ENCODE results near the gene CLDN2. TPM values are rescaled to one million over a fixed set of nuclear protein-coding genes. Genes with fewer than 3 reads are reported as not detected.

The CLDN2 gene
- total and polyA plus RNA-seq, 2 donors: not detected

DNA sequence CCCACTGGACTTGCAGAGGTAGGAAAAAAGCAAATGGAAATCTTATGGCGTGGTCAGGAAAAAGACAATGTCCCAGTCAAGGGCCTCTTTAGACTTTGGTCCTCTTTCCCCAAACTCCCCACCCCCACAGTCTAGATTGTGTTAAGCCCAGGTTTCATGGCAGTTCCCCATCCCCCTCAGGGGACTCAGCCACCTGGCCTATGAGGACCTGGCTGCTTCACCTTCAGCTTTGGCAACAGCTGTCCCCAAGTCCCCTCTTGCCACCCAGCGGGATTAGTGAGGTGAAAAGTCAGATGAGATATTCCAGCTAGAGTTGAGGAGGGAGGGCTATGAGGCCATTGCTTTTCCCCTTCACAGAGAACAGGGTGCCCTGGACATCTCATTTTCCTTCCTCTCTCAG lies 17.5 kb upstream of the CLDN2 start:
- no peak for DNase-seq (ENCODE audit: extremely low spot score)
- H3K27ac ChIP-seq (ENCODE audit: low read depth): no peak overlapping the region
- no peak overlapping the region for H3K4me3 ChIP-seq (ENCODE audit: low read depth, low read length)
- H3K4me1 ChIP-seq (ENCODE audit: insufficient read depth): no peaks in the 10 kb centered on the region
- no peaks in the 10 kb centered on the region for H3K36me3 ChIP-seq (ENCODE audit: insufficient read depth)
- WGBS: 98% methylated on average over 2 of the region's 2 CpGs

DNA sequence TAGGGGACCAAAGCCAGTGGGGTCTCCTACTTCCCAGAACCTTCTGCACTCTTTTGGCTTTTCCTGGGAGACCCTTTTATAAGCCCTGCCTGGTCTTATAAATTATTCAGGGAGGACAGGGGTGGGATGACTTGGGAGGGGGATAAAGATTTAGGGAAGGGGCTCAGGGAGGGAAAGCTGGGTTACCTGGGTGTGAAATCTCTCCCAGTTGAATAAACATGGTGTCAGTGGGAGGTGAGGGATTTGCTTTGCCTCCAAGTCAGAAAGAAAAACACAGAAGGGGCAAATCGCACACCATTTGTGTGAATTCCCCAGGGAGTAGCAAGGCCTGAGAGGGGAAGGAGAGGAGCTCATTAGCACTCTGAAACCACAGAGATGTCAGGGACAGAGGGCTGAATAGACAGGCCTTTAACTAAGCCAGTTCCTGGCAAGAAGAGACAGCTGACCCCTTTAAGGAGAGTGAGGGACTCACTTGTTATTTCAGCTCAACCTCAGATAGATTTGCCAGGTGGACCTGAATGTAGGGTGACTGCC lies 16.8 kb upstream of the CLDN2 start, which contains the start of gene RIPPLY1:
TSS of gene RIPPLY1 (minus strand) at position 51 of the 534 bp plus-strand sequence. CDS start 54 bp downstream, outside the sequence.
- WGBS: 95% methylated on average over 1 of the region's 1 CpG
- Histone ChIP-seq H3K4me1 (ENCODE audit: insufficient read depth) (no peaks in the 10 kb centered on the region), H3K36me3 (ENCODE audit: insufficient read depth) (no peaks in the 10 kb centered on the region), H3K4me3 (ENCODE audit: low read depth, low read length) (no peak within 1 kb of the TSS), H3K27ac (ENCODE audit: low read depth) (no peak within 1 kb of the TSS)
- DNase-seq (ENCODE audit: extremely low spot score): no peak

- WGBS: 64% methylated on average over 5 of the region's 5 CpGs
- no peak for DNase-seq (ENCODE audit: extremely low spot score)
- no peaks in the 10 kb centered on the region for H3K4me1 ChIP-seq (ENCODE audit: insufficient read depth)
- no peak overlapping the region for H3K27ac ChIP-seq (ENCODE audit: low read depth)
- no peak overlapping the region for H3K4me3 ChIP-seq (ENCODE audit: low read depth, low read length)
- no peaks in the 10 kb centered on the region for H3K36me3 ChIP-seq (ENCODE audit: insufficient read depth)
These were observed 16.2 kb upstream of the CLDN2 start for GRCh38 chrX:106903856-106904528.

DNA sequence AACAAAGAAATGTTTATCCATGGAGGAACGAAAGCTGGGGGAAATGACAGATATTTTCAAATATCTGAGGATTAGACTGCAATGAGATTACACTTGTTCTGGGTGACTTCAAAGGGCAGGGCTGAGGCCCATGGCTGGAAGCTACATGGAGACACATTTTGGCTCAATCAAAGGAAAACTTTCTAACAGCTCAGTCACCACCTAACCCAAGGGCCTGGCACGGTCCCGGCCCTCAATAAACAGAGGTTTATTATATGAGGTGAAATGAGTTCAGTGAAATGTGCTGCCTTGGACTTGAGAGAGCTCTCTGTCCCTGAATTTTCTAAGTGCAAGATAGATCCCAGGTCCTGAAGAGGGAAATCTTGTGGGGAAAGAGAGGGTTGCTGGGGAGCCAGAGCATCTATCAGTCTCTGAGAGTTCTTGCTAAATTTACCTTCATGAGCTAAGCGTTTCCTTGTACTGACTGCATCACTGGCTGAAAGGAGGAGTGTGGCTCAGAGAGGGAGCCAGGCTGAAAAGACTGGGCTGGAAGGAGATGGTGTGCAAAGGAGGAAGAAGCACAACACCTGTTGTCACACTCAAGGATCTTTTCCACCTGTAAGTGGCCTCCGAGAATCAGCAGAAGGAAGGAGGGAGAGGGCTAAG lies 15.0 kb upstream of the CLDN2 start:
- H3K4me1 ChIP-seq (ENCODE audit: insufficient read depth): no peaks in the 10 kb centered on the region

DNA sequence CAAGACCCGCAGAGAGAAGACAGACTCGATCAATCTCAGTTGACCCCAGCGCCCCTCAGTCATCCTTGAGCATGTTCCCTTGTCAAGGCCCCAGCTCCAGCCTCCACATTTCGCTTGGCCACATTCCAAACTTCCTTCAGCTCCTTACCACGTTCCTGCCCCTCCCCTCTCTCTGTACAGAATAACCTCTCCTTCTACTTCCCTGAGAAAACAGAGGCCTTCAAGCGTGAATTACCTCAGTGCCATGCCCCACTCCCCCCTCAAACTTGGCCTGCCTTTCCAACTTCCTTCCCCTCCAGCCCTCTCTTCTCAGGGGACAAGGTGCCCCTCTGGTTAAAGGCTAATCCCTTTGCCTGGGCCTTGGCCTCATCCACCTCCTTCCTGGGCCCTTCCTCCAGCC lies 13.8 kb upstream of the CLDN2 start:
- Histone ChIP-seq H3K4me1 (ENCODE audit: insufficient read depth) (no peaks in the 10 kb centered on the region), H3K27ac (ENCODE audit: low read depth) (no peak overlapping the region), H3K4me3 (ENCODE audit: low read depth, low read length) (no peak overlapping the region), H3K36me3 (ENCODE audit: insufficient read depth) (no peaks in the 10 kb centered on the region)
- 56% methylated on average over 6 of the region's 6 CpGs for WGBS
- DNase-seq (ENCODE audit: extremely low spot score): peak; percentile 10

More for the DNA sequence above, 15.0 kb upstream of the CLDN2 start:
- DNase-seq (ENCODE audit: extremely low spot score): no peak
- H3K4me3 ChIP-seq (ENCODE audit: low read depth, low read length): no peak overlapping the region
- no peak overlapping the region for H3K27ac ChIP-seq (ENCODE audit: low read depth)
- WGBS: 43% methylated on average over 5 of the region's 5 CpGs
- H3K36me3 ChIP-seq (ENCODE audit: insufficient read depth): no peaks in the 10 kb centered on the region

DNA sequence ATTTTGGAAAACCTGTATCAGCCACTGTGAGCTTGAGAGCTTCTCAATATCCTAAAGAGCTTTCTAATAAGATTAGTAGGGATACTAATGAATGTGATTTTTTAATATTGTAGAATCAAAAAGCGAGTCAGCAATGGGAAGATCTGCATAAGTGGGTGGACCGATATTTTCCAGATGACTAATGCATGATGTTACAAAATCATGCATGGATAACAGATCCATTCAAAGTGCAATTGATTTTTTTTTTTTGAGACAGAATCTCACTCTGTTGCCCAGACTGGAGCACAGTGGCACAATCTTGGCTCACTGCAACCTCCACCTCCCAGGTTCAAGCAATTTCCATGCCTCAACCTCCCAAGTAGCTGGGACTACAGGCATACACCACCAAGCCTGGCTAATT lies 7.3 kb upstream of the CLDN2 start:
- DNase-seq (ENCODE audit: extremely low spot score): no peak
- Histone ChIP-seq H3K4me1 (ENCODE audit: insufficient read depth) (no peaks in the 10 kb centered on the region), H3K36me3 (ENCODE audit: insufficient read depth) (no peaks in the 10 kb centered on the region), H3K27ac (ENCODE audit: low read depth) (no peak overlapping the region), H3K4me3 (ENCODE audit: low read depth, low read length) (no peak overlapping the region)
- WGBS: 75% methylated on average over 2 of the region's 2 CpGs

GRCh38 chrX:106917830-106918500 lies 2.2 kb upstream of the CLDN2 start:
- no peaks in the 10 kb centered on the region for H3K36me3 ChIP-seq (ENCODE audit: insufficient read depth)
- DNase-seq (ENCODE audit: extremely low spot score): no peak
- WGBS: 61% methylated on average over 6 of the region's 6 CpGs
- H3K27ac ChIP-seq (ENCODE audit: low read depth): no peak overlapping the region
- H3K4me3 ChIP-seq (ENCODE audit: low read depth, low read length): no peak overlapping the region
- H3K4me1 ChIP-seq (ENCODE audit: insufficient read depth): no peaks in the 10 kb centered on the region

- DNase-seq (ENCODE audit: extremely low spot score): no peak
- Histone ChIP-seq H3K4me1 (ENCODE audit: insufficient read depth) (no peaks in the 10 kb centered on the region), H3K36me3 (ENCODE audit: insufficient read depth) (no peaks in the 10 kb centered on the region), H3K27ac (ENCODE audit: low read depth) (no peak overlapping the region), H3K4me3 (ENCODE audit: low read depth, low read length) (no peak overlapping the region)
- 60% methylated on average over 2 of the region's 2 CpGs for WGBS
These were observed 1.4 kb downstream of the CLDN2 start for GRCh38 chrX:106921637-106922036.

DNA sequence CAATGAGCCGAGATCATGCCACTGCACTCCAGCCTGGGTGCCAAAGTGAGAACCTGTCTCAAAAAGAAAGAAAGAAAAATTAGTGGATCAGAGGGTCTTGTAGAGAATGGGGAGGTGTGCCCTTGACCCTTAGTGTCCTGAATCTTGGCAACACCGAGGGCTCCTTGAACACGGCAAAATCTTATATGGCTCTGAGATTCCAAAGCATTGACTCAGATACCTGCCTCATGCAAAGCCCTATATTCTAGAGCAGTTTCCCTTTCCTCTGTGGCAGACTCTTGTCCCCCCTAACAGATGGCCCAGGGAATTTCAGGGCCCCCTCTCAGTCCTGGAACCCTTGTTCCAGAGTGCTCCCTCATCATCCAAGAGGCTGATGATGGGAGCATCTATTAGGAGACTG lies 6.8 kb downstream of the CLDN2 start:
- 90% methylated on average over 3 of the region's 3 CpGs for WGBS
- no peaks in the 10 kb centered on the region for H3K36me3 ChIP-seq (ENCODE audit: insufficient read depth)
- DNase-seq (ENCODE audit: extremely low spot score): no peak
- no peak overlapping the region for H3K4me3 ChIP-seq (ENCODE audit: low read depth, low read length)
- no peak overlapping the region for H3K27ac ChIP-seq (ENCODE audit: low read depth)
- no peaks in the 10 kb centered on the region for H3K4me1 ChIP-seq (ENCODE audit: insufficient read depth)

DNA sequence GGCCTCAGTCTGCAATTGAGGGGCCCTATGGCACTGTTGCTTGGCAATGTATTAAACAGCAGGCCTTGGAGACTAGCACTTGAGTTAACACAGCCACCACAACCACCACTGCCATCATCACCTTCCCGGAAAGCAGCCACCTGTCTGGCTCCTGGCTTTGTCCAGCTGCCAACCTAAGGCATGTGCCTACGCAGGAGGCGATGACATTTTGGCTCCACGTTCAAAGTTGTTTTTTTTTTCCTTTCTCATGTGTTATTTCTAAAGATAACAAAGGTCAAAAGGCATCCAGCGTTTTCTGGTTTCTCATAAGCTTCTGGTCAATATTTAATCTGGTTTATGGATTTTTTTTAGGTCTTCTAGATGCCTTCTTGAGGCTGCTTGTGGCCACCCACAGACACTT lies 7.5 kb downstream of the CLDN2 start:
- DNase-seq (ENCODE audit: extremely low spot score): no peak
- Histone ChIP-seq H3K27ac (ENCODE audit: low read depth) (no peak overlapping the region), H3K4me1 (ENCODE audit: insufficient read depth) (no peaks in the 10 kb centered on the region), H3K4me3 (ENCODE audit: low read depth, low read length) (no peak overlapping the region), H3K36me3 (ENCODE audit: insufficient read depth) (no peaks in the 10 kb centered on the region)
- WGBS: 53% methylated on average over 5 of the region's 5 CpGs

DNA sequence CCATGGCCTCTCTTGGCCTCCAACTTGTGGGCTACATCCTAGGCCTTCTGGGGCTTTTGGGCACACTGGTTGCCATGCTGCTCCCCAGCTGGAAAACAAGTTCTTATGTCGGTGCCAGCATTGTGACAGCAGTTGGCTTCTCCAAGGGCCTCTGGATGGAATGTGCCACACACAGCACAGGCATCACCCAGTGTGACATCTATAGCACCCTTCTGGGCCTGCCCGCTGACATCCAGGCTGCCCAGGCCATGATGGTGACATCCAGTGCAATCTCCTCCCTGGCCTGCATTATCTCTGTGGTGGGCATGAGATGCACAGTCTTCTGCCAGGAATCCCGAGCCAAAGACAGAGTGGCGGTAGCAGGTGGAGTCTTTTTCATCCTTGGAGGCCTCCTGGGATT lies 8.0 kb downstream of the CLDN2 start:
- H3K4me1 ChIP-seq (ENCODE audit: insufficient read depth): no peaks in the 10 kb centered on the region
- H3K36me3 ChIP-seq (ENCODE audit: insufficient read depth): no peaks in the 10 kb centered on the region
- no peak overlapping the region for H3K27ac ChIP-seq (ENCODE audit: low read depth)
- no peak for DNase-seq (ENCODE audit: extremely low spot score)
- WGBS: 94% methylated on average over 4 of the region's 4 CpGs
- H3K4me3 ChIP-seq (ENCODE audit: low read depth, low read length): no peak overlapping the region

GRCh38 chrX:106931831-106932491 lies 11.8 kb downstream of the CLDN2 start:
- no peaks in the 10 kb centered on the region for H3K36me3 ChIP-seq (ENCODE audit: insufficient read depth)
- H3K27ac ChIP-seq (ENCODE audit: low read depth): no peak overlapping the region
- 88% methylated on average over 3 of the region's 3 CpGs for WGBS

GRCh38 chrX:106932492-106932923 lies 12.3 kb downstream of the CLDN2 start:
- Histone ChIP-seq H3K36me3 (ENCODE audit: insufficient read depth) (no peaks in the 10 kb centered on the region), H3K4me3 (ENCODE audit: low read depth, low read length) (no peak overlapping the region), H3K27ac (ENCODE audit: low read depth) (no peak overlapping the region), H3K4me1 (ENCODE audit: insufficient read depth) (no peaks in the 10 kb centered on the region)
- no peak for DNase-seq (ENCODE audit: extremely low spot score)
- WGBS: 84% methylated on average over 4 of the region's 4 CpGs

More at GRCh38 chrX:106931831-106932491, 11.8 kb downstream of the CLDN2 start:
- H3K4me3 ChIP-seq (ENCODE audit: low read depth, low read length): no peak overlapping the region
- no peak for DNase-seq (ENCODE audit: extremely low spot score)
- H3K4me1 ChIP-seq (ENCODE audit: insufficient read depth): no peaks in the 10 kb centered on the region
